GM21576 (cell line): Measurements from ENCODE around the gene DNAJC4.

ENCODE experiments used
- ATAC-seq: cut with Tn5 transposase; IDR thresholded peaks from one replicate; pipeline ENCODE4 v1.9.1; 2021; ENCODE audit warnings: mild to moderate bottlenecking, moderate library complexity; ENCODE audit not compliant: unreplicated experiment

DNAJC4 gene

GRCh38 chr11:64269540-64270220, 39.3 kb downstream of the DNAJC4 start:
- ATAC-seq = peak; percentile 57

GRCh38 chr11:64275031-64275800, 44.9 kb downstream of the DNAJC4 start:
- no peak for ATAC-seq

GRCh38 chr11:64275841-64276240, 45.5 kb downstream of the DNAJC4 start:
- no peak for ATAC-seq

- no peak for ATAC-seq
Measured at GRCh38 chr11:64276653-64277431, 46.5 kb downstream of the DNAJC4 start.

- no peak for ATAC-seq
Measured at GRCh38 chr11:64278576-64279190, 48.3 kb downstream of the DNAJC4 start.

GRCh38 chr11:64281957-64282770, 51.8 kb downstream of the DNAJC4 start:
- no peak for ATAC-seq

- no peak for ATAC-seq
Measured at GRCh38 chr11:64283092-64283491, 52.7 kb downstream of the DNAJC4 start.
